HG03103 (cell line): Measurements from ENCODE around the gene BCKDHA.
"Not testable (repeated sequence)": the region's sequence is repeated elsewhere in the genome, so short reads cannot be mapped to it uniquely, and the experiment has no call there.

Source experiments
- ATAC-seq: cut with Tn5 transposase; IDR thresholded peaks from one replicate; pipeline ENCODE4 v1.9.1; 2021; ENCODE audit warnings: low read depth; ENCODE audit not compliant: unreplicated experiment

BCKDHA gene

DNA sequence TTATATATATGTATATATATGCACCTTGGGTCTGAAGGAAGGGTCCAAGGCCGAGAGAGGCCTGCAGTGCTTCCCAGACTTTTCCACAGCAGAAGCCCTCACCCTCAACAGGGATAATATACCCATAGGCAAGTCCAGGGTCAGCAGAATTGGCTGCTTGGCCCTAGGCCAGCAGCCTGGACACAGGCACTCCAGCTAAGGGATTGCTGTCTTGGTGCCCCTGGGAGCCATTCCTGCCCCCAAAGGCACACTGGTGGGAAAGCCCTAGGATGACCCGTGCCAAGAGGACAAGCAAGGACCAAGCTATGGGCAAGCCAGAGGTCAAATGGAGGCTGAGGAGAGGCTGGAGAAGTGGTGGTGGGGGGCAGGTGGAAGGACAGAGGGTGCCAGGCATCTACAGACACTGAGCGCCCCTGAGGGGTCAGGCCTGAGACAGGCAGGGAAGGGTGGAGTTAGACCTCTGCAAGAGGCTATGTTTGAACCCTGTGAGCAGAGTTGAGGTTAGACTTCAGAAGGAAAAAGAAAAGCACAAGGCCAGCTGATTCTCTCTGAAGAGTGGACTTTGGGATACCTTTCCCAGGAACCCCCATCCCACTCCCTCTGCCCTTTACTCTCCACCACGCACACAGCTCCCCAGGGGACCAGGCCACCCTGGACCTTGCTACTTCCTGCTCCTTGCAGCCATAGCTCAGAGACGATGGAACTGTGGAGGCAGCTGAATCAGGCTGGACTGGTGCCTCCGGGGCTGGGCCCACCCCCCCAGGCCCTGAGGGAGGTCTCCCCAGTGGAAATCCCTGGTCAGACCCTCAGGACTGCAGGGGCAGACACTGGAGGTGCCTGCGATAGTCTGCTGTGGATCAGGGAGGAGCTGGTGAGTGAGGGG, 45.1 kb downstream of the BCKDHA start, which contains the start of gene ERICH4:
Gene ERICH4 (plus strand): TSS at position 684 of the 883 bp plus-strand sequence. CDS start 14 bp downstream, at position 698.
- no peak for ATAC-seq

DNA sequence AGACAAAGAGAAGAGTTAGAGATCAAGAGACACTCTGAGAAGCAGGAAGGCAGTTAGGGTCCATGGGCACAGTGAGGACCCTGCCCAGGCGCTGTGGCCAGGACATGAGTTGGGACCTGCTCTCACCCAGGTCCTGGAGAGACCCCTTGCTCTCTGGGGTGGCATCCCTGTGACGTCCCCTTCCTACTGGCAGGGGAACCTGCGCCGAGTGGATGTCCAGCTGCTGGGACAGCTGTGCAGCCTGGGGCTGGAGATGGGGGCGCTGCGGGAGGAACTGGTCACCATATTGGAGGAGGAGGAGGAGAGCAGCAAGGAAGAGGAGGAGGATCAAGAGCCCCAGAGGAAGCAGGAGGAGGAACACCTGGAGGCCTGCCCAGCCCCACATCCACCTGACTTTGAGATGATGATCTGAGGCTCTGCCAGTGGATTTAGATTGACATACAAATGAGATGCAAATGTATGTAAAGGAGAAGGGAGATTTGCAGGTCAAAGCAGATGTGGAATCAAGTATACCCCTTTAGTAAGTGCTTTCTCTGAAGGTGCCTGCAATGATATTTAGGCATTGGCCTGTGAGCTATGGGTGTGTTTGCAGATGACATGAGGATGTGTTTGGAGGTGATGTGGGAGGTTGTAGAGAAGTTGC, 46.3 kb downstream of the BCKDHA start:
- ATAC-seq, result no peak

DNA sequence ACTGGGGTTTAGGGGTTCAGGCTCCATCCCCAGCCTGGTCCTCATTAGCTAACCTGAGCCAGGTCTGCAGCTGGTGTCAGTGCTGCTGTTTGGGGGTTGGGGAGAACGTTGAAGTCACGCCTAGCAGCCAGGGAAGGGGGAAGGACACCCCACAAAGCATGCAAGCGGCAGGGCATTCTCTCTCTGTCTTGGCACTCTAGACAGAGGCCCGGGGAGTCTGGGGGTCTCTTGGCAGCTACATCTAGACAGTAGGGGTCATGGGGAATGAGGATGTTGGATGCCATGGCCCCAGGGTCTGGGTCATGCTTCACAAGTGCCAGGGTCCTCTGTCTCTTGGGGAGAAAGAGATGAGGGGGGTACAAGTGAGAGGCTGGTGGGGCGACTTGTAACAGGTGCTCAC, 48.0 kb downstream of the BCKDHA start:
- no peak for ATAC-seq

DNA sequence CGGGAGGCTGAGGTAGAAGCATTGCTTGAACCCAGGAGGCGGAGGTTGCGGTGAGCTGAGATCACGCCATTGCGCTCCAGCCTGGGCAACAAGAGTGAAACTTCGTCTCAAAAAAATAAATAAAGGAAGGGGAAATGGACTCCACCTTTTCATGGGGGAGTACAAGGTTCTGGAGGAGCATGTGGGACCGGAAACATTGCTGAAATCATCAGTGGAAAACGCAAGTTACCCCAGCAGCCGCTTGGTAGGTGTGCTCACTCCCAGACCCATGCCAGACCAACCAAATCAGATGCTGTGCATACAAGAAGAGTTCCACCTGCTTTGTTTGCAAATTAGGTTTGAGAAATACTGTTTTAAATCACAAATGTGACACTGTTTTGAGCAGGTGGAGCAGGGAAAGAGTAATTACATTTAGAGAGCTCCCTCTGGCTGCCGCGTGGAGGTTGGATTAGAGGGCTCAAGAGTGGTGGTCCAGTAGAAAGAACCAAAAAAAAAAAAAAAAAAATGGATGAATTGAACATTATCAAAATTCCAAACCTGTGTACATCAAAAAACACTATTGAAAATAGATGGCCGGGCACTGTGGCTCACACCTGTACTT, 50.2 kb downstream of the BCKDHA start:
- no peak for ATAC-seq

DNA sequence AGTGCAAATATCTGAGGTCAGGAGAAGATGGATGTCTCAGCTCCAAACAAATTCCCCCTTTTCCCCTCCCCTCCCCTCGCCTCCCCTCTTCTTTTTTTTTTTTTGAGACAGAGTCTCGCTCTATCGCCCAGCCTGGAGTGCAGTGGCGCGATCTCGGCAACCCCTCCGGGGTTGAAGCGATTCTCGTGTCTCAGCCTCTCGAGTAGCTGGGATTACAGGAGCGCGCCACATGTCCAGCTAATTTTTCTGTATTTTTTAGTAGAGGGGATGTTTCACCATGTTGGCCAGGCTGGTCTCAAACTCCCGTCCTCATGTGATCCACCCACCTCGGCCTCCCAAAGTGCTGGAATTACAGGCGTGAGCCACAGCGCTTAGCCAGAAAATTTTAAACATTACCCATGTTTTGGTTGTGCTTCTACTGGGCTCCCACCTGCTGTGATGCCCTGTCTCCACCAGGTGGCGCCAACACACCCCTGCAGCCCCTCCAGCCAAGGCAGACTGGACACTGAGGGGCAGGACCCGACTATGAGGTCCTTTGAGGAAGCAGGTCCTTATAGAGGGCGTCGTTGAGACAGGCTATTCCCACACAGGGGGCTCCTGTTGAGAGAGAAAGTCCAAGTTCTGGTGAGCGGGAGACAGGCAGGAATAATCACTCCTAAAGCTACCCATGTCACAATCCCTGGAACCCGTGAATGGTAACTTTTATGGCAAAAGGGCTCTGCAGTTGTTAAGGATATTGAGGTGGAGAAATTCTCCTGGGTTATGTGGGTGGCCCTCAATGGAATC, 51.7 kb downstream of the BCKDHA start:
- no peak for ATAC-seq

DNA sequence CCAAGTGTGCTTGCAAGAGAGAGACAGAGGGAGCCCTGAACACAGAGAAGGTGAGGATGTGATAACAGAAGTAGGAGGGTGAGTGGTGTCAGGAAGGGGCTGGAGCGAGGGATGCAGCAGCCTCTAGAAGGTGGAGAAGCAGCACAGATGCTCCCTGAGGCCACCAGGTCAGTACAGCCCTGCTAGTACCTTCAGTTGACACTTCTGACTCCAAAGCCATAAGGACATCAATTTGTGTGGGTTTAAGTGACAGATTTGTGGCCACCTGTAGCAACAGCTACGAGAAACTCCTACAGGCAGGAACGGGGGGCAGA, 52.2 kb downstream of the BCKDHA start:
- ATAC-seq, result no peak

DNA sequence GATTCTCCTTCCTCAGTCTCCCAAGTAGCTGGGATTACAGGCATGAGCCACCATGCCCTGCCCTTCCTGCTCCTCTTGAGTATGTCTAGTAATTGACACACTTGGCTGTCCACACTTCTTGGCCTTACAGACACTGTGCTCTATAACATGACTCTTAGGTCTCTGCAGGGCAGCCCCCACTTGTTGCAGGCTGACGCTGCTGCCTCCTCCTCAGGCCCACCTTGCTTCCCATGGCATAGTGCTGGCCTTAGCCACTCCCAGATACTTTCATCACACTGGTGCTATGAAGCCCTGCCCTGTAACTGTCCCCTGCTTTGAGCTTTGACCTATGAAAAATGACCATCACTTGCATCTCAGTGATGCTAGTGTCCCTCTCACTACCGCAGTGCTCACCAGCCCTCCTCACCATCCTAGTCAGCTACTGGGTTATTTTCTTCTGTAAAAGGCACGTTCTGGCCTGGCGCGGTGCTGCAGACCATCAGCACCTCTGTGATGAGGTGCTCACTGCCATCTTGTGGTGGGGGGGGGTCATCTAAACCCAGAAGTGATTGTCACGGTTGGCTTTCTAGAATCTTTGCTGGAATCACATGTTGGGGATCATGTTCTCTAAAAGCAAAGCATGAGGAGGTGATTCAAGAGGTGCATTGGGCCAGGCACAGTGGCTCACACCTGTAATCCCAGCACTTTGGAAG, 55.1 kb downstream of the BCKDHA start:
- no peak for ATAC-seq

DNA sequence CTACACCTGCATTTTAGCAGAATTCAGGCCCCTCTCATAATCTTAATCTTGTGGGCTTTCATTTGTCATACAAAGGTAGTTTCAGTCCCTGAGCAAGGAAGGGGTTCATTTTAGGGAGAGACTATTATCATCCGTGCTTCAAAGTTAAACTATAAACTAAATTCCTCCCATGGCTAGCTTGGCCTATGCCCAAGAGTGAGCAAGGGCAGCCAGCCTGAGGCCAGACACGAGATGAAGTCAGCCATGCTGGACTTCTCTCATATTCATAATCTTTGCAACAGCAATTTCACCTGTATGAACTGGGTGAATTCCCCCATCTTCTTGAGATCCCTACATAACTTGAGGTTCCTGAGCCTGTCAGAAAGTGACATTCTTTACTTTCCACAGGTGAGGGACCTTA, 58.3 kb downstream of the BCKDHA start:
- ATAC-seq, result no peak

DNA sequence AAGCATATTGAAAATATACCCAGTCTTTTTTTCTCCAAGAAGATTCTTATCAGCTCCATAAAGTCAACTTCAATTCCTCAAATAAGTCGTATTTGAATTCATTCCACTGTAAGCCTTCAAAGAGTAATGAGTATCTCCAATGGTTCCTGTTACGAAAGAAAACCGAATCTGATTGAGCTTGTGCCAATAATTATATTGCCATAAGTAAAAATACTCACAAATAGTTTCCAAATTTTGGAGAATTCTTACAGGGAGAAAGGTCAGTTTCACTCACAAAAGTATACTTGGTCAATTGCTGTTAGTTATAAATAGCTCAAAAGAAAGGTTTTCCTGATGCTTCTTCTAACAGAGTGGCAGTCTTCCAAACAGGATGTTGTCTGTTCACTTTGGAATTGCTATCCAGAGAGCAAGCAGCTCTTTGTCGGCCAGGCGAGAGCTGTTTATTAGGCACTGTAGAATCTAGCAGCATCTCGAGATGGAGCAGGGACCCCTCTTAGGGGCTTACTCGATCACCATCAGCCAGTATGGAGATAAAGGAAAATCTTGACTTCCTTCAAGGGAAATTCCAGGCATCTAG, 58.8 kb downstream of the BCKDHA start:
- no peak for ATAC-seq

DNA sequence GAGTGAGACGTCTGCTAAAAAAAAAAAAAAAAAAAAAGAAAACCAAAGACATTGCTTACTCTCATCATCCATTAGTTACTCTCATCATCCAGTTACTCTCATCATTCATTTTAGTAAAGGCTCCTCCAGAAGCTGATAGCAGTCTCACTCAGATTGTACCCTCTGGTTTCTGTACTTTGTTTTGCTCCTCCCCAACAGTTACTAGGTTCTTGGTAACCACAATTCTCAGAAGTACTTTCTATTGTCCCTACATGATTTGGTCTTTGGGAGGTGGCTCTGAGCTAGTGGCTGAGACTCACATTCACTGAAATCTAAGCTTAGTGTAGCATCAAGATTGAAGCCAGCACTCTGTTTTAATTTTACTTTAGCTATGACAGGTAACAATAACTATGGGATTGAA, 59.6 kb downstream of the BCKDHA start:
- ATAC-seq, result no peak

DNA sequence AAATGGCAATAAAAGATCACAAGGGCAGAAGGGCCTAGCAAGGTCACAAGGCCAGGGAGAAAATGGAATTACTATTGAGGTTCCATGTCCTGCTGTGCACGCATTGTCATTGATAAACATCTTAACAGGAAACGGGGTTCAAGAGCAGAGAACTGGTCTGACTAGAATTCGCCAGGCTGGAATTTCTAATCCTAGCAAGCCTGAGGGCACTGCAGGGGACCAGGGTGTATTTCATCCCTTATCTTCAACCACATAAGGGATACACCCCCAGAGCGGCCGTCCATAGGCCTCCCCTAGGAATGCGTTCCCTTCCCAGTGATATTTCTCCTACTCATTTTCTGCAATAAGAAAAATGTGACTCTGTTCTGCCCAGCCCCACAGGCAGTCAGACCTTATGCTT, 64.9 kb downstream of the BCKDHA start:
- ATAC-seq, result no peak

DNA sequence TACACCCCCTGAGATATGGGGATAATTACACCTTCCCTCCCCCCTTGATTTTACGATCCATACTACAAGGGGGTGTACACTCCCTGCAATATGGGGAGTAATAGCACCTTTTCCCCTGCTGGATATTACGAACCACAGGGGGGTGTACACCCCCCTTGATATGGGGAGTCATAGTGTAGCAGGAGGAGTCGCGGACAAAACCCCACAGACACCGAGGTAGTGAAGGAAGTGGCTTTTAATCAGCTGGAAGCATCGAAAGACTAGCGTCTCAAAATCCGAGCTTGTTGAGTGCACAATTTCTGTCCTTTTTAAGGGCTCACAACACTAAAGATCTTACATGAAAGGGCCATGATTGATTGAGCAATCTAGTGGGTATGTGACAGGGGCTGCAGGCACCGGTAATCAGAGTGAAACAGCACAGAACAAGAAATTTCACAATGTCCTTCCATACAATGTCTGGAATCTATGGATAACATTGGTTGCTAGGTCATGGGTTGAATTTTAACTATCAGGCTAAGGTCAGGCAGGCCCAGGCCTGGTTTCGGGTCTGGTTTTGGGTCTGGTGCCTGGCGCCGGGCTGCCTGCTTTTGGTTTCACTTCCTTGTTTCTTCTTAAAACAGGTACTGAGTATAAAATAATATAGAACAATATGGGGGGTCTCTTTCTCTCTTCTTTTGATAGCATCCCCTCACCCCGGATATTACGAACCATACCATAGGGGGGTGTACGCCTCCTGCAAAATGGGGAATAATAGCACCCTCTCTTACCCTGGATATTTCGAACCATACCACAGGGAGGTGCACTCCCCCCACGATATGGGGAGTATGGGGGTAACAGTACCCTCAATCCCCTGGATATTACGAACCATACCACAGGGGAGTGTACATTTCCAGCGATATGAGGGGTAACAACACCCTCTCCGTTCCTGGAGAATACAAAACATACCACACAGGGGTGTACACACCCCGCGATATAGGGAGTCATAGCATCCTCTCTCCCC, 65.9 kb downstream of the BCKDHA start:
- not testable (repeated sequence) for ATAC-seq
